Cardiac muscle cell (in vitro differentiated cells and primary cell): Measurements from ENCODE around the gene PRPF40A. TPM values are rescaled to one million over a fixed set of nuclear protein-coding genes. Genes with fewer than 3 reads are reported as not detected.

Experiments
- DNase-seq, 2 donors: peaks; one replicate each; pipeline versions ENCODE4 v3.0.0 to v3.0.0-alpha.2; 2010 to 2017; ENCODE audit warnings: low read depth in 1 of 2, low spot score in 1 of 2
- H3K27ac ChIP-seq: fragments of 200-600 bp; sonication (generic); 2 replicates; pipeline ENCODE4 v1.5.1; 2016
- H3K27me3 ChIP-seq: fragments of 200-600 bp; sonication (generic); 2 replicates; pipeline ENCODE4 v1.6.0; 2016; ENCODE audit warnings: control low read depth
- H3K36me3 ChIP-seq: fragments of 200-600 bp; sonication (generic); 2 replicates; pipeline ENCODE4 v1.5.1; 2016; ENCODE audit warnings: control low read depth
- H3K4me1 ChIP-seq: fragments of 200-600 bp; sonication (generic); 2 replicates; pipeline ENCODE4 v1.8.1; 2017; ENCODE audit warnings: low read depth, mild to moderate bottlenecking, mixed run types
- H3K4me3 ChIP-seq: fragments of 200-600 bp; sonication (generic); 2 replicates; pipeline ENCODE4 v1.5.1; 2016; ENCODE audit warnings: mild to moderate bottlenecking
- H3K9me3 ChIP-seq: fragments of 200-600 bp; sonication (generic); 2 replicates; pipeline ENCODE4 v1.5.1; 2017; ENCODE audit warnings: low read depth, mild to moderate bottlenecking, control low read depth
- polyA plus RNA-seq: library from polyadenylated mRNA; unstranded; fragments of >200 nt; fragmentation: Nextera tagmentation; extraction: Ambion mirVana; gene quantifications from 2 replicates; pipeline ENCODE4 v1.2.1, GENCODE V29; 2016
- total RNA-seq: library from RNA; depleted of rRNA; stranded (reverse); fragments of >200 nt; gene quantifications from 2 replicates; pipeline ENCODE4 v1.2.3, GENCODE V29; 2016
- TF ChIP-seq, protein P1 (sequence below): IDR thresholded peaks from 2 replicates; pipeline ENCODE4 v1.5.1; 2012; ENCODE audit warnings: low read depth, mild to moderate bottlenecking, low read length

Gene PRPF40A
- total and polyA plus RNA-seq, 2 experiments from 2014 or later = 91.5 to 107 TPM

DNA sequence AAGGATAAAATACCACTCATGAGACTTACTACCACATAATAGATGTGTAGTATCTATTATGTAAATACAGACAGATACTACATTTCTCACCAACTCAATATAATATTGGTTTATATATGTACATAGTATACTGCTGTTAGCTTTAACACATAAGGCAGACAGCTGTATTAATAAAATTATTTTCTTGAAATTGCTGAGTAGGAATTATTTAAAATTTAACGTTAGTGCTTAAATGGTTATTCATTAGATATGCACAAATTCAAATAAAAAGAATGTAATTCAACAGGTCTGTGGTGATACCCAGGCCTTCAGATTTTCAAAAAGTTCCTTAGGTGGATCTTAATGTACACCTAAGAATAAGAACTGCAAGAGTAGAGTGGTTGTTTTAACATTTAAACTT is 59.0 kb downstream of the PRPF40A start:
- Histone ChIP-seq H3K27ac (no peak overlapping the region), H3K4me3 (no peak overlapping the region), H3K36me3 (peaks cover 71% of the 10 kb centered on the region), H3K27me3 (no peaks in the 10 kb centered on the region), H3K4me1 (no peaks in the 10 kb centered on the region), H3K9me3 (no peaks in the 10 kb centered on the region)
- TF ChIP-seq, protein P1, sequence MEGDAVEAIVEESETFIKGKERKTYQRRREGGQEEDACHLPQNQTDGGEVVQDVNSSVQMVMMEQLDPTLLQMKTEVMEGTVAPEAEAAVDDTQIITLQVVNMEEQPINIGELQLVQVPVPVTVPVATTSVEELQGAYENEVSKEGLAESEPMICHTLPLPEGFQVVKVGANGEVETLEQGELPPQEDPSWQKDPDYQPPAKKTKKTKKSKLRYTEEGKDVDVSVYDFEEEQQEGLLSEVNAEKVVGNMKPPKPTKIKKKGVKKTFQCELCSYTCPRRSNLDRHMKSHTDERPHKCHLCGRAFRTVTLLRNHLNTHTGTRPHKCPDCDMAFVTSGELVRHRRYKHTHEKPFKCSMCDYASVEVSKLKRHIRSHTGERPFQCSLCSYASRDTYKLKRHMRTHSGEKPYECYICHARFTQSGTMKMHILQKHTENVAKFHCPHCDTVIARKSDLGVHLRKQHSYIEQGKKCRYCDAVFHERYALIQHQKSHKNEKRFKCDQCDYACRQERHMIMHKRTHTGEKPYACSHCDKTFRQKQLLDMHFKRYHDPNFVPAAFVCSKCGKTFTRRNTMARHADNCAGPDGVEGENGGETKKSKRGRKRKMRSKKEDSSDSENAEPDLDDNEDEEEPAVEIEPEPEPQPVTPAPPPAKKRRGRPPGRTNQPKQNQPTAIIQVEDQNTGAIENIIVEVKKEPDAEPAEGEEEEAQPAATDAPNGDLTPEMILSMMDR = no peak
- DNase-seq = no peak

DNA sequence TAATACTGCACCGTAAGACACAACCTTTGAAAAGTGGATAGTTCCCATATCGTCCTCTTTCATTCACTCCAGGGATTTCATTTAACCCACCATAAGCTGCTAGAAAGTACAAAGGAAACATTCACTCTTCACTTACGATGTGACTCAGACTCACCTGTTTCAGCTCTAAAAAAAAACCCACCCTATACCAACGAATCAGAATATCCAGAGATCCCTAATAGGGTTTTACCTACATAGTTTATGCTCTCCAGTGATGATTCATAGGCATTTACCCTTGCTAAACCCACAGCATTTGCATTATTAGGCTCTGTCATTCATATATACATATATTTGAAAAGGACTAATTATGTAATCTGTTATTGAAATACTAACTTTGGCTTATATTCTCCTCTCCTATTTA is 60.2 kb downstream of the PRPF40A start:
- Histone ChIP-seq H3K27ac (no peak overlapping the region), H3K9me3 (no peaks in the 10 kb centered on the region), H3K4me1 (no peaks in the 10 kb centered on the region), H3K4me3 (no peak overlapping the region), H3K27me3 (no peaks in the 10 kb centered on the region), H3K36me3 (peaks cover 60% of the 10 kb centered on the region)
- DNase-seq = no peak
- TF ChIP-seq, protein P1 = no peak

DNA sequence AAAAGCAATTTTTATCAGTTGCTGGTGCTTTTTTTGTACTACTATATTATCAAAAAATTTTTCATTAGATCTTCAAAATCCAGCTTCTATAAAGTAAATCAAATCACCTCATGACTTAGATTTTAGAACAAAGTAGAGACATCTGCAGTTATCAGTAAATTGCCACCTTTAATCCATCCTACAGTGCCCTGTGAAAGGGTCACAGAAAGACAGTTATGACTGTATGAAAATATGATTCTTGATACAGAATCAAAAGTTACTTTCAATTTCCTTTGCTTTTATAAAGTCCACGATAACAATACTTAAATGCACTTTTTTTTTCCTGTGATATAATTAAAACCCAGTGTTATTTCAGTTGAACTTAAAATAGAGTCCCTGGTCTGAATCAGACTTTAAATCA is 61.4 kb downstream of the PRPF40A start:
- H3K36me3 ChIP-seq = peaks cover 57% of the 10 kb centered on the region
- no peaks in the 10 kb centered on the region for H3K4me1 ChIP-seq
- DNase-seq = no peak
- no peak overlapping the region for H3K27ac ChIP-seq
- no peak overlapping the region for H3K4me3 ChIP-seq
- TF ChIP-seq, protein P1 = no peak
- no peaks in the 10 kb centered on the region for H3K9me3 ChIP-seq
- H3K27me3 ChIP-seq = no peaks in the 10 kb centered on the region

DNA sequence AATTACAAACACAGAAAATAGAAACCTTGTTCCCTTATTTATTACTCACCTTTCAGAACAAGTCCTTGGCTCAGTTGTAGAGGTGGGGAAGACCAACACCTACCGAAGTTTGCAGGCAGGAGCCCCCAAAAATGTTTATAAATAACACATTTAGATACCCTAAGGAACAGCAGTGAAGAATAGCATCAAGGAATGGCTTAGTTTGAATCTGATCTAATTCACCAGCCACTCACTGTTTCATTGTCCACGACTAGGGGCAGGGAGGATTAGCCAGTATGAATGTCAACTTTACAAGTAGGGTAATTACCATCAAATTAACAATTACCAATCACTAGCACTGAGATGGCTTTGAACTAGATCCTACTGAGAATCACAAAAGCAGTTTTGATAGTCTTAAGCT is 65.4 kb downstream of the PRPF40A start:
- Histone ChIP-seq H3K4me3 (no peak overlapping the region), H3K27me3 (no peaks in the 10 kb centered on the region), H3K27ac (peak overlapping the region; percentile 6), H3K4me1 (no peaks in the 10 kb centered on the region), H3K36me3 (peaks cover 29% of the 10 kb centered on the region), H3K9me3 (no peaks in the 10 kb centered on the region)
- TF ChIP-seq, protein P1 = no peak
- DNase-seq = no peak

DNA sequence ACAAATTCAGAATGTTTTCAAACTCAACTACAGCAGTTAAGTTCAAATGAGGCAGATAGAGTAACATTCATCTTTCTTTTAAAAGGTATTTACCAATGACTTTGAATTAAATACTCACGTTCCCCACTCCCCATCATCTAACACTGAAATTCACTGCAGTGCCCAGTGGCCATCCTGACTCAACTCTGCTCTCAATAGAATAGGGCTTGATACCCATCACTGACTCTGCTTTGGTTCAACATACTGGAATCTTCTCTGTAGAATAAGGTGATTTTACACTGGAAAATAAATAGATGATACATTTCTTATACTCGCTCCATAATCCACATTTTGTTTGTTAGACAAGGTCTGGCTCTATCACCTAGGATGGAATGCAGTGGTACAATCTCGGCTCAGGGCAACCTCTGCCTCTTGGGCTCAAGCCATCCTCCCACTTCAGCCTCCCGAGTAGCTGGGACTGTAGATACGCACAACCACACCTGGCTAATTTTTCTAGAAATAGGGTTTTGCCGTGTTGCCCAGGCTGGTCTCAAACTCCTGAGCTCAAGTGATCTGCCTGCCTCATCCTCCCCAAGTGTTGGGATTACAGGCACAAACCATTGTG is 66.4 kb downstream of the PRPF40A start:
- no peaks in the 10 kb centered on the region for H3K9me3 ChIP-seq
- TF ChIP-seq, protein P1 = no peak
- H3K27me3 ChIP-seq = no peaks in the 10 kb centered on the region
- no peak overlapping the region for H3K27ac ChIP-seq
- no peak overlapping the region for H3K4me3 ChIP-seq
- peaks cover 25% of the 10 kb centered on the region for H3K36me3 ChIP-seq
- no peaks in the 10 kb centered on the region for H3K4me1 ChIP-seq
- DNase-seq = no peak
